IMR-90 (cell line): Measurements from ENCODE around the gene ZNF593. TPM values are rescaled to one million over a fixed set of nuclear protein-coding genes. Genes with fewer than 3 reads are reported as not detected.

Source experiments
- ATAC-seq: fragments of 200-7000 bp; cut with Tn5 transposase; 2 replicates; pipeline ENCODE4 v1.9.1; 2020; ENCODE audit warnings: low read depth, mild to moderate bottlenecking, moderate library complexity
- BruUV-seq: library from RNA; stranded (reverse); fragments of 400-500 nt; replicated peaks from 2 replicates; lab custom pipeline; 2021; lab: Mats Ljungman, UMichigan
- CTCF ChIA-PET: fragments of 300-600 bp; formaldehyde crosslinking; extraction: SDS; loops from one replicate; lab custom pipeline; 2021; ENCODE audit warnings: antibody characterized with exemption; lab: Yijun Ruan, JAX
- POLR2A ChIA-PET: fragments of 300-600 bp; sonication (Branson Sonifier 250); formaldehyde crosslinking; loops from one replicate; lab custom pipeline; 2022; ENCODE audit warnings: antibody characterized with exemption; ENCODE audit not compliant: unreplicated experiment; lab: Charles Lee
- DNase-seq: peaks from one replicate; pipeline ENCODE4 v3.0.0; 2013
- H2AFZ ChIP-seq: replicated peaks from 2 replicates; pipeline ENCODE3; 2013; ENCODE audit warnings: low read length, mild to moderate bottlenecking; ENCODE audit not compliant: poor library complexity
- H2AK5ac ChIP-seq: 2 replicates; pipeline ENCODE4 v1.6.1; 2013; ENCODE audit warnings: low read depth, low read length, inconsistent platforms
- H2AK9ac ChIP-seq: replicated peaks from 2 replicates; pipeline ENCODE3; 2013; ENCODE audit warnings: mild to moderate bottlenecking, low read depth, low read length, moderate library complexity; ENCODE audit not compliant: poor library complexity
- H2BK120ac ChIP-seq: 2 replicates; pipeline ENCODE4 v1.6.1; 2013; ENCODE audit warnings: low read depth, low read length, inconsistent platforms
- H2BK15ac ChIP-seq: 3 replicates; pipeline ENCODE4 v1.6.1; 2013; ENCODE audit warnings: low read depth, low read length, inconsistent platforms
- H2BK20ac ChIP-seq: 2 replicates; pipeline ENCODE4 v1.6.1; 2013; ENCODE audit warnings: low read depth, mild to moderate bottlenecking, inconsistent platforms, low read length, moderate library complexity
- H2BK5ac ChIP-seq: 2 replicates; pipeline ENCODE4 v1.6.1; 2013; ENCODE audit warnings: mild to moderate bottlenecking, low read depth, low read length, inconsistent platforms; ENCODE audit not compliant: poor library complexity, severe bottlenecking
- H3K14ac ChIP-seq: replicated peaks from 2 replicates; pipeline ENCODE4 v1.6.1; 2013; ENCODE audit warnings: low read depth, low read length, inconsistent platforms
- H3K18ac ChIP-seq: 2 replicates; pipeline ENCODE4 v1.6.1; 2013; ENCODE audit warnings: low read depth, low read length, control low read depth
- H3K23ac ChIP-seq: 2 replicates; pipeline ENCODE4 v1.6.1; 2013; ENCODE audit warnings: low read depth, low read length, inconsistent platforms
- H3K27ac ChIP-seq: 2 replicates; pipeline ENCODE4 v1.5.1; 2013; ENCODE audit warnings: mild to moderate bottlenecking, control low read depth, low read length; ENCODE audit not compliant: insufficient read depth
- H3K27me3 ChIP-seq: 2 replicates; pipeline ENCODE4 v1.6.1; 2013; ENCODE audit warnings: low read length; ENCODE audit not compliant: control insufficient read depth, insufficient read depth
- H3K36me3 ChIP-seq: 2 replicates; pipeline ENCODE4 v1.6.1; 2013; ENCODE audit warnings: low read length, mixed read lengths; ENCODE audit not compliant: control insufficient read depth, insufficient read depth
- H3K4ac ChIP-seq: 2 replicates; pipeline ENCODE4 v1.6.1; 2013; ENCODE audit warnings: low read depth, low read length, inconsistent platforms
- H3K4me1 ChIP-seq: 2 replicates; pipeline ENCODE4 v1.6.1; 2013; ENCODE audit warnings: low read length, mixed read lengths; ENCODE audit not compliant: control insufficient read depth, insufficient read depth
- H3K4me2 ChIP-seq: 2 replicates; pipeline ENCODE4 v1.6.1; 2013; ENCODE audit warnings: low read depth, mild to moderate bottlenecking, control low read depth, low read length, moderate library complexity
- H3K4me3 ChIP-seq: 2 replicates; pipeline ENCODE4 v1.5.1; 2013; ENCODE audit warnings: low read depth, mild to moderate bottlenecking, control low read depth, low read length, moderate library complexity; ENCODE audit not compliant: insufficient read depth
- H3K56ac ChIP-seq: 2 replicates; pipeline ENCODE4 v1.6.1; 2013; ENCODE audit warnings: low read length, inconsistent platforms; ENCODE audit not compliant: insufficient read depth; ENCODE audit errors: extremely low read depth
- H3K79me1 ChIP-seq, 2 experiments: 2 replicates each; pipeline ENCODE4 v1.6.1; 2013; ENCODE audit warnings: low read length in 2 of 2, inconsistent platforms in 1 of 2, low read depth in 1 of 2
- H3K9ac ChIP-seq: 2 replicates; pipeline ENCODE4 v1.6.1; 2013; ENCODE audit warnings: low read depth, low read length, control low read depth
- H3K9me1 ChIP-seq: 2 replicates; pipeline ENCODE4 v1.6.1; 2013; ENCODE audit warnings: low read length, inconsistent platforms; ENCODE audit not compliant: insufficient read depth
- H3K9me3 ChIP-seq: 2 replicates; pipeline ENCODE4 v1.6.1; 2013; ENCODE audit warnings: low read length; ENCODE audit not compliant: control insufficient read depth, insufficient read depth
- H4K20me1 ChIP-seq: 2 replicates; pipeline ENCODE4 v1.6.1; 2013; ENCODE audit warnings: low read length, inconsistent platforms; ENCODE audit not compliant: insufficient read depth
- H4K5ac ChIP-seq: 2 replicates; pipeline ENCODE4 v1.6.1; 2013; ENCODE audit warnings: mild to moderate bottlenecking, low read depth, low read length, control low read depth
- H4K8ac ChIP-seq, 2 experiments: 2 replicates each; pipeline ENCODE4 v1.6.1; 2013; ENCODE audit warnings: low read depth in 2 of 2, low read length in 2 of 2, control low read depth in 1 of 2, inconsistent platforms in 1 of 2
- H4K91ac ChIP-seq: 2 replicates; pipeline ENCODE4 v1.6.1; 2013; ENCODE audit warnings: low read depth, low read length, inconsistent platforms; ENCODE audit not compliant: insufficient read depth
- BHLHE40 ChIP-seq: fragments of 150-350 bp; IDR thresholded peaks from 2 replicates; pipeline ENCODE4 v1.6.1; 2016; ENCODE audit warnings: mild to moderate bottlenecking, low read depth, low read length
- MAFK ChIP-seq: IDR thresholded peaks from 2 replicates; pipeline ENCODE4 v1.6.1; 2012; ENCODE audit warnings: low read depth, low read length, improper control_type of control experiment
- MAZ ChIP-seq: IDR thresholded peaks from 2 replicates; pipeline ENCODE4 v1.6.1; 2012; ENCODE audit warnings: low read depth, mild to moderate bottlenecking, low read length, improper control_type of control experiment, moderate library complexity, borderline replicate concordance
- MXI1 ChIP-seq: IDR thresholded peaks from 2 replicates; pipeline ENCODE4 v1.6.1; 2012; ENCODE audit warnings: low read depth, mild to moderate bottlenecking, low read length, moderate library complexity, borderline replicate concordance
- NFE2L2 ChIP-seq: fragments of 150-350 bp; IDR thresholded peaks from 2 replicates; pipeline ENCODE4 v1.6.1; 2016; ENCODE audit warnings: low read depth, mild to moderate bottlenecking, low read length
- RCOR1 ChIP-seq: IDR thresholded peaks from 2 replicates; pipeline ENCODE4 v1.6.1; 2012; ENCODE audit warnings: mild to moderate bottlenecking, low read length, improper control_type of control experiment; ENCODE audit not compliant: insufficient replicate concordance
- SMC3 ChIP-seq: fragments of 150-350 bp; IDR thresholded peaks from 2 replicates; pipeline ENCODE4 v1.6.1; 2016; ENCODE audit warnings: low read depth, mild to moderate bottlenecking, antibody characterized with exemption, low read length, moderate library complexity
- WGBS, 2 experiments: methylation state at CpG; one replicate each; pipeline versions ENCODE4 v1.1.5 to v1.1.7; 2013; ENCODE audit warnings: missing lambda C conversion rate in 2 of 2; ENCODE audit not compliant: insufficient read length in 1 of 2; ENCODE audit errors: extremely low coverage in 2 of 2; 5-methylcytosine and 5-hydroxymethylcytosine counted together
- dilution Hi-C: fragments of 300-500 bp; cut with HindIII; formaldehyde crosslinking; loops from one replicate; pipeline ENCODE4 v1.14.3; 2018; ENCODE audit warnings: low sequenced_read_pairs; ENCODE audit not compliant: unreplicated experiment
- in situ Hi-C: fragments of 300-500 bp; cut with MboI; formaldehyde crosslinking; loops from 3 replicates; pipeline ENCODE4 v1.14.3; 2019; ENCODE audit warnings: low sequenced_read_pairs, inconsistent platforms, mixed read lengths
- intact Hi-C: fragments of 100-400 bp; cut with micrococcal nuclease; formaldehyde crosslinking; loops from 2 replicates; pipeline ENCODE4 v1.10.0; 2022
- polyA plus RNA-seq, 3 experiments: library from polyadenylated mRNA; depleted of rRNA; stranded (reverse); fragments of >200 nt; gene quantifications; 2 replicates each; pipeline ENCODE4 v1.2.3, GENCODE V29; 2012; ENCODE audit warnings: low replicate concordance in 1 of 3
- total RNA-seq: library from RNA; depleted of rRNA; stranded (reverse); fragments of >200 nt; gene quantifications from 2 replicates; pipeline ENCODE4 v1.2.3, GENCODE V29; 2012
- TF ChIP-seq, protein P1 (sequence below): fragments of 150-350 bp; IDR thresholded peaks from 2 replicates; pipeline ENCODE4 v1.6.1; 2016; ENCODE audit warnings: low read depth, mild to moderate bottlenecking, low read length, moderate library complexity, borderline replicate concordance

The ZNF593 gene
- total and polyA plus RNA-seq, 2 of the 4 experiments (the other 2 are of a cell fraction): 22.2 to 57.7 TPM

DNA sequence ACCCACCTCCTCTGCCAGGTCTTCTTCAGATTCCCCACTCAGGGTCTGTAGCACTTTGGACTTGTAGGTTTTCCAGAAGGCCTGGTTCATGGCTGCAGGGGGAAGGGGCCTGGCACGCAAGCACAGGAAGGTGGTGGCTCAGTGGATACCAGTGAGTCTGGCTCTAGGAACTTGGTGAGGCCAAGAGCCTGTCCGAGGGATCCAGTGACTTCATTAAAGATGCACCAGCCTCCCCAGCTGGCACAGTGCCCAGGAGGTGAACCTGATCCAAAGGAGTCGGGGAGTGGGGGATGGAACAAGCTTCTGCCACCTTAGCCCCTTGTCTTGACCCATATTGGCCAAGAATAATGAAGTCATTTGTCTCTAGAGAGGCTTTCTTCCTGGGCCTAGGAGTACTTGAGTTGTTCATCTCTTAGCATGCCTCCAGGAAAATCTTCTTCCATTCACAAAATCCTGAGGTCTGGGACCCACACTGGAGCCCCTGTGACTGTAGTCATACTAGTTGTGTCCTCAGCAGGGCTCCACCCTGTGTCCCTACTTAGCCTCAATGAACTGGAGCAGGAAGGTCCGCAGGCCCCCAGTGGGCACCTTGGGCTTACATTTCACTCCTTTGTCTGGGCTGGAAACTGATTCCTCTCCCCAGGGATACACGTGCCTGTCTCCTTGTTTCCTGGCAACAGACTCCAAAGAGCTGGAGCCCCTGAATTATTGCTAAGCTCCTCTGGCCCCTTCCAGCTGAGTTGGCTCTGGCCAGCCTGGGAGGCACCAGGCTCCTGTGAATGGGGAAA, 1.1 kb upstream of the ZNF593 start, which contains the start of gene C1orf232:
TSS of gene C1orf232 (minus strand) at position 554 of the 788 bp plus-strand sequence. CDS start at position 90, 464 bp downstream.
- no peak for DNase-seq
- intact Hi-C loops: loop anchor here (1.0 to 5.0 kb wide), 3 partner anchors 64 to 223 kb away; partner anchors contain the start of gene CEP85
- 70% methylated on average over 2 of the region's 5 CpGs; no CpG with 5 or more reads in 1 of the 2 experiments for WGBS, 2 experiments

More for the DNA sequence above, 1.1 kb upstream of the ZNF593 start, which contains the start of gene C1orf232:
- Histone ChIP-seq H4K20me1 (no peaks in the 10 kb centered on the region), H3K4me1 (peaks cover 5% of the 10 kb centered on the region; the same call in 1 of the 2 replicates), H2BK20ac (no peak within 1 kb of the TSS), H3K18ac (no peak within 1 kb of the TSS), H3K4me2 (peak within 1 kb of the TSS; percentile 91), H3K9me3 (no peaks in the 10 kb centered on the region), H4K5ac (peak within 1 kb of the TSS; percentile 59; the same call in 1 of the 2 replicates), H3K27ac (peak within 1 kb of the TSS; percentile 66; the same call in 1 of the 2 replicates), H2AFZ (peak within 1 kb of the TSS; percentile 97), H2BK5ac (peak within 1 kb of the TSS; percentile 10), H2AK5ac (no peak within 1 kb of the TSS), H4K91ac (peak within 1 kb of the TSS; percentile 71), H3K36me3 (0 out of 2 replicates have a peak, but pooled peaks cover 2% of the 10 kb centered on the region), H3K9ac (peak within 1 kb of the TSS; percentile 89), H2BK15ac (no peak within 1 kb of the TSS), H3K4me3 (peak within 1 kb of the TSS; percentile 84), H3K4ac (peak within 1 kb of the TSS; percentile 78), H3K14ac (peak within 1 kb of the TSS; percentile 85; the same call in 1 of the 2 replicates), H3K79me1 (peaks cover 4 to 19% of the 10 kb centered on the region in 2 experiments), H2AK9ac (peak within 1 kb of the TSS; percentile 95), H3K27me3 (peaks cover 8% of the 10 kb centered on the region; the same call in 1 of the 2 replicates), H3K56ac (no peak within 1 kb of the TSS), H3K9me1 (peaks cover 6% of the 10 kb centered on the region; the same call in 1 of the 2 replicates), H4K8ac (peak within 1 kb of the TSS in 1 of 2 experiments; percentile 91; a peak in 3 of 4 replicates), H3K23ac (no peak within 1 kb of the TSS), H2BK120ac (no peak within 1 kb of the TSS)
- CTCF ChIA-PET: interaction anchor here (1.8 kb wide), 2 partner anchors 13 to 66 kb away, joined by 6 to 8 read pairs; partner anchors contain the start of gene CEP85
- no TSS peak for BruUV-seq
- POLR2A ChIA-PET: no interaction called here
- in situ Hi-C loops (no loop called here), dilution Hi-C loops (no loop called here)
- TF ChIP-seq MAZ (no peak), NFE2L2 (no peak), MAFK (no peak), RCOR1 (no peak), SMC3 (no peak), MXI1 (no peak), BHLHE40 (no peak)
- TF ChIP-seq, protein P1, sequence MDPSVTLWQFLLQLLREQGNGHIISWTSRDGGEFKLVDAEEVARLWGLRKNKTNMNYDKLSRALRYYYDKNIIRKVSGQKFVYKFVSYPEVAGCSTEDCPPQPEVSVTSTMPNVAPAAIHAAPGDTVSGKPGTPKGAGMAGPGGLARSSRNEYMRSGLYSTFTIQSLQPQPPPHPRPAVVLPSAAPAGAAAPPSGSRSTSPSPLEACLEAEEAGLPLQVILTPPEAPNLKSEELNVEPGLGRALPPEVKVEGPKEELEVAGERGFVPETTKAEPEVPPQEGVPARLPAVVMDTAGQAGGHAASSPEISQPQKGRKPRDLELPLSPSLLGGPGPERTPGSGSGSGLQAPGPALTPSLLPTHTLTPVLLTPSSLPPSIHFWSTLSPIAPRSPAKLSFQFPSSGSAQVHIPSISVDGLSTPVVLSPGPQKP: no peak
- ATAC-seq: no peak
